Spleen (tissue), 11 donors: ENCODE data around the gene TACC2. TPM values are rescaled to one million over a fixed set of nuclear protein-coding genes. Genes with fewer than 3 reads are reported as not detected.
A peak's percentile ranks its signal among the peaks of the same experiment; 100 is the strongest.

Source experiments
- DNase-seq: peaks from one replicate; pipeline ENCODE4 v3.0.0-alpha.2; 2020
- H3K27ac ChIP-seq, 8 donors: fragments of 200-600 bp; sonication (generic) in 7 of 8; 1 replicate in 4 of 8; 2 replicates in 4 of 8; pipeline versions ENCODE4 v1.5.0 to v1.8.0; 2016 to 2021; ENCODE audit warnings: inconsistent platforms in 4 of 8, mild to moderate bottlenecking in 4 of 8, moderate library complexity in 1 of 8
- H3K27me3 ChIP-seq, 7 donors: fragments of 200-600 bp; sonication (generic) in 6 of 7; replicated peaks in 1 of 7; 1 replicate in 4 of 7; 2 replicates in 3 of 7; pipeline versions ENCODE4 v1.5.0 to v1.8.0; 2016 to 2021; ENCODE audit warnings: inconsistent platforms in 3 of 7, mild to moderate bottlenecking in 1 of 7
- H3K36me3 ChIP-seq, 6 donors: fragments of 200-600 bp; sonication (generic) in 5 of 6; 1 replicate in 4 of 6; 2 replicates in 2 of 6; pipeline versions ENCODE4 v1.5.0 to v1.8.0; 2016 to 2021; ENCODE audit warnings: inconsistent platforms in 2 of 6
- H3K4me1 ChIP-seq, 6 donors: fragments of 200-600 bp; sonication (generic) in 5 of 6; 1 replicate in 3 of 6; 2 replicates in 3 of 6; pipeline versions ENCODE4 v1.5.0 to v1.8.0; 2016 to 2021; ENCODE audit warnings: inconsistent platforms in 3 of 6
- H3K4me3 ChIP-seq, 8 donors: fragments of 200-600 bp; sonication (generic) in 7 of 8; 1 replicate in 4 of 8; 2 replicates in 4 of 8; pipeline versions ENCODE4 v1.5.0 to v1.8.0; 2016 to 2021; ENCODE audit warnings: inconsistent platforms in 4 of 8, mild to moderate bottlenecking in 4 of 8, moderate library complexity in 2 of 8
- H3K9me3 ChIP-seq, 8 donors: fragments of 200-600 bp; sonication (generic) in 7 of 8; 1 replicate in 4 of 8; 2 replicates in 4 of 8; pipeline versions ENCODE4 v1.5.0 to v1.8.0; 2016 to 2021; ENCODE audit warnings: inconsistent platforms in 4 of 8
- CTCF ChIP-seq, 11 experiments: fragments of 200-600 bp in 7 of 11; fragments of 450-650 bp in 4 of 11; sonication (generic) in 4 of 11; IDR thresholded peaks in 8 of 11; conservative IDR thresholded peaks in 3 of 11; 1 replicate in 7 of 11; 2 replicates in 4 of 11; pipeline versions ENCODE4 v1.4.0 to v1.8.0; 2016 to 2021; ENCODE audit warnings: antibody characterized with exemption in 11 of 11, inconsistent platforms in 4 of 11, mild to moderate bottlenecking in 1 of 11
- POLR2A ChIP-seq, 3 donors: fragments of 450-650 bp; IDR thresholded peaks; one replicate each; pipeline ENCODE4 v1.5.1; 2017; ENCODE audit warnings: antibody characterized with exemption in 3 of 3, mild to moderate bottlenecking in 1 of 3
- POLR2AphosphoS5 ChIP-seq, 3 donors: sonication (generic); formaldehyde crosslinking; IDR thresholded peaks; one replicate each; pipeline ENCODE4 v1.5.1; 2017; ENCODE audit warnings: antibody characterized with exemption in 3 of 3
- WGBS, 5 donors: extraction: QIAGEN DNeasy Blood & Tissue Kit in 3 of 5; methylation state at CpG; one replicate each; pipeline versions ENCODE4 v1.1.5 to v1.1.7; 2013 to 2018; 5-methylcytosine and 5-hydroxymethylcytosine counted together
- intact Hi-C: fragments of 100-400 bp; cut with DNase I; formaldehyde crosslinking; loops from one replicate; pipeline ENCODE4 v1.15.0; 2023; ENCODE audit warnings: low total_unique reads
- polyA plus RNA-seq, 3 donors: library from polyadenylated mRNA; stranded (reverse); fragments of 200-250 nt; gene quantifications; one replicate each; pipeline ENCODE4 v1.2.1, GENCODE V29; 2013
- total RNA-seq, 7 donors: library from RNA; depleted of rRNA in 3 of 7; stranded (reverse); fragments of >200 nt in 3 of 7; fragmentation: NEBNext Ultra II Directional in 4 of 7; extraction: Animal tissue kit (Norgen Biotek cat#: 25700) in 4 of 7; gene quantifications; one replicate each; pipeline versions ENCODE4 v1.1.0 to v1.2.1, GENCODE V29; 2016 to 2021
- donor health status: healthy with polysubstance abuse.
- donor health status: DM: no; HTN: no; CAD: no; lungs with moderate emphysema.
- donor health status: DM: no; HTN: no; CAD: no.
- donor health status: Bipolar disorder and iron deficiency.
- donor health status: healthy.
- donor health status: DM: no; HTN: no; CAD: no.
- donor health status: DM: yes; HTN: yes; CAD: no.

The TACC2 gene
- total and polyA plus RNA-seq, 10 donors: 2.4 to 13.9 (median 4.5) TPM

- intact Hi-C loops: loop anchor here (5.0 kb wide), 2 partner anchors 139 to 269 kb away; no protein-coding TSS in a partner anchor
Observed at GRCh38 chr10:122298598-122299301, 309.8 kb downstream of the TACC2 start.

GRCh38 chr10:122299423-122300075, 310.6 kb downstream of the TACC2 start:
- 82 to 91% (median 83%) methylated on average over 14 of the region's 14 CpGs for WGBS, 5 donors
- Histone ChIP-seq H3K27me3 (peaks cover 0 to 29% (median 0%) of the 10 kb centered on the region in 7 donors), H3K4me1 (peaks cover 0 to 7% (median 4%) of the 10 kb centered on the region in 6 donors), H3K9me3 (no peaks in the 10 kb centered on the region), H3K4me3 (no peak overlapping the region), H3K27ac (no peak overlapping the region), H3K36me3 (no peaks in the 10 kb centered on the region)
- DNase-seq: no peak
- intact Hi-C loops: loop anchor here (5.0 kb wide), 2 partner anchors 138 to 268 kb away; no protein-coding TSS in a partner anchor
- TF ChIP-seq POLR2A (IDR thresholded peaks at IDR 0.05) (no peak), CTCF (IDR thresholded peaks at IDR 0.05 in 8 of 11, conservative IDR thresholded peaks at IDR 0.05 in 3 of 11) (no peak), POLR2AphosphoS5 (IDR thresholded peaks at IDR 0.05) (no peak)

More at GRCh38 chr10:122298598-122299301, 309.8 kb downstream of the TACC2 start:
- peak; percentile 83 for DNase-seq
- Histone ChIP-seq H3K27me3 (peaks cover 0 to 29% (median 0%) of the 10 kb centered on the region in 7 donors), H3K4me3 (peak overlapping the region in 1 of 8 donors; percentile 35), H3K36me3 (no peaks in the 10 kb centered on the region), H3K9me3 (no peaks in the 10 kb centered on the region), H3K4me1 (peaks cover 0 to 7% (median 4%) of the 10 kb centered on the region in 6 donors), H3K27ac (no peak overlapping the region)
- 25 to 37% (median 29%) methylated on average over 13 to 15 of the region's 15 CpGs for WGBS, 5 donors
- TF ChIP-seq POLR2A (IDR thresholded peaks at IDR 0.05) (no peak), CTCF (IDR thresholded peaks at IDR 0.05 in 8 of 11, conservative IDR thresholded peaks at IDR 0.05 in 3 of 11) (peak; percentile 74 to 93 (median 87)), POLR2AphosphoS5 (IDR thresholded peaks at IDR 0.05) (no peak)

- Histone ChIP-seq H3K27me3 (peaks cover 0 to 29% (median 0%) of the 10 kb centered on the region in 7 donors), H3K9me3 (peaks cover 0 to 10% (median 3%) of the 10 kb centered on the region in 8 donors), H3K4me3 (no peak overlapping the region), H3K27ac (no peak overlapping the region), H3K36me3 (no peaks in the 10 kb centered on the region), H3K4me1 (peaks cover 0 to 7% (median 4%) of the 10 kb centered on the region in 6 donors)
- TF ChIP-seq CTCF (IDR thresholded peaks at IDR 0.05 in 8 of 11, conservative IDR thresholded peaks at IDR 0.05 in 3 of 11) (no peak), POLR2A (IDR thresholded peaks at IDR 0.05) (no peak), POLR2AphosphoS5 (IDR thresholded peaks at IDR 0.05) (no peak)
- 61 to 70% (median 63%) methylated on average over 12 of the region's 12 CpGs for WGBS, 5 donors
- no peak for DNase-seq
- intact Hi-C loops: no loop called here
Observed at GRCh38 chr10:122301055-122301810, 312.3 kb downstream of the TACC2 start.
